HEK293 (cell line): ENCODE results near the gene ACTN3.

Experiments
- EGR2 ChIP-seq: fragments of 450-650 bp; formaldehyde crosslinking; IDR thresholded peaks from 2 replicates; pipeline ENCODE4 v1.5.1; 2016; ENCODE audit warnings: low read depth, missing biosample characterization, missing genetic modification characterization
- FEZF1 ChIP-seq: fragments of 450-650 bp; formaldehyde crosslinking; IDR thresholded peaks from 2 replicates; pipeline ENCODE4 v1.5.1; 2016; ENCODE audit warnings: missing biosample characterization, missing genetic modification characterization
- HOXA7 ChIP-seq: sonication (generic); formaldehyde crosslinking; IDR thresholded peaks from 2 replicates; pipeline ENCODE4 v1.8.1; 2022; ENCODE audit warnings: missing genetic modification reagents, borderline replicate concordance
- SCRT2 ChIP-seq: fragments of 450-650 bp; formaldehyde crosslinking; IDR thresholded peaks from 2 replicates; pipeline ENCODE4 v1.5.1; 2016; ENCODE audit warnings: missing biosample characterization, missing genetic modification characterization
- ZBTB21 ChIP-seq: fragments of 450-650 bp; formaldehyde crosslinking; IDR thresholded peaks from 2 replicates; pipeline ENCODE4 v1.5.1; 2017; ENCODE audit warnings: missing biosample characterization, missing genetic modification characterization
- ZEB2 ChIP-seq: fragments of 450-650 bp; formaldehyde crosslinking; IDR thresholded peaks from 2 replicates; pipeline ENCODE4 v1.5.1; 2016; ENCODE audit warnings: missing biosample characterization, missing genetic modification characterization
- ZFP41 ChIP-seq: fragments of 450-650 bp; formaldehyde crosslinking; IDR thresholded peaks from 2 replicates; pipeline ENCODE4 v1.5.1; 2016; ENCODE audit warnings: missing biosample characterization, missing genetic modification characterization, borderline replicate concordance
- ZFP69B ChIP-seq: fragments of 450-650 bp; formaldehyde crosslinking; IDR thresholded peaks from 2 replicates; pipeline ENCODE4 v1.5.1; 2016; ENCODE audit warnings: missing biosample characterization, missing genetic modification characterization
- ZIC2 ChIP-seq: fragments of 450-650 bp; formaldehyde crosslinking; IDR thresholded peaks from 2 replicates; pipeline ENCODE4 v1.5.1; 2016; ENCODE audit warnings: missing biosample characterization, missing genetic modification characterization
- ZNF133 ChIP-seq: fragments of 450-650 bp; formaldehyde crosslinking; IDR thresholded peaks from 2 replicates; pipeline ENCODE4 v1.5.1; 2016; ENCODE audit warnings: missing biosample characterization, missing genetic modification characterization
- ZNF175 ChIP-seq: fragments of 450-650 bp; formaldehyde crosslinking; IDR thresholded peaks from 2 replicates; pipeline ENCODE4 v1.5.1; 2016; ENCODE audit warnings: missing biosample characterization, missing genetic modification characterization
- ZNF23 ChIP-seq: fragments of 450-650 bp; formaldehyde crosslinking; IDR thresholded peaks from 2 replicates; pipeline ENCODE4 v1.5.1; 2016; ENCODE audit warnings: missing biosample characterization, missing genetic modification characterization, borderline replicate concordance
- ZNF266 ChIP-seq: fragments of 450-650 bp; formaldehyde crosslinking; IDR thresholded peaks from 2 replicates; pipeline ENCODE4 v1.5.1; 2016; ENCODE audit warnings: missing biosample characterization, missing genetic modification characterization, low read depth
- ZNF354C ChIP-seq: fragments of 450-650 bp; formaldehyde crosslinking; IDR thresholded peaks from 2 replicates; pipeline ENCODE4 v1.5.1; 2016; ENCODE audit warnings: missing biosample characterization, missing genetic modification characterization, low read depth, borderline replicate concordance
- ZNF48 ChIP-seq: fragments of 450-650 bp; formaldehyde crosslinking; IDR thresholded peaks from 2 replicates; pipeline ENCODE4 v1.5.1; 2016; ENCODE audit warnings: missing biosample characterization, missing genetic modification characterization
- ZNF521 ChIP-seq: fragments of 450-650 bp; formaldehyde crosslinking; IDR thresholded peaks from 2 replicates; pipeline ENCODE4 v1.5.1; 2017; ENCODE audit warnings: missing biosample characterization, mild to moderate bottlenecking, missing genetic modification characterization
- ZNF544 ChIP-seq: fragments of 450-650 bp; formaldehyde crosslinking; IDR thresholded peaks from 2 replicates; pipeline ENCODE4 v1.5.0; 2017; ENCODE audit warnings: missing biosample characterization, missing genetic modification characterization
- ZNF624 ChIP-seq: fragments of 450-650 bp; formaldehyde crosslinking; IDR thresholded peaks from 2 replicates; pipeline ENCODE4 v1.5.1; 2017; ENCODE audit warnings: missing biosample characterization, missing genetic modification characterization
- ZNF626 ChIP-seq: fragments of 450-650 bp; sonication (Bioruptor Pico); formaldehyde crosslinking; IDR thresholded peaks from 2 replicates; pipeline ENCODE4 v1.5.1; 2018; ENCODE audit warnings: missing biosample characterization, missing genetic modification characterization, inconsistent platforms
- ZNF658 ChIP-seq: fragments of 450-650 bp; formaldehyde crosslinking; IDR thresholded peaks from 2 replicates; pipeline ENCODE4; 2016; ENCODE audit warnings: missing biosample characterization, missing genetic modification characterization
- ZNF747 ChIP-seq: fragments of 450-650 bp; formaldehyde crosslinking; IDR thresholded peaks from 2 replicates; pipeline ENCODE4 v1.5.1; 2016; ENCODE audit warnings: missing biosample characterization, missing genetic modification characterization
- ZNF777 ChIP-seq: fragments of 450-650 bp; formaldehyde crosslinking; IDR thresholded peaks from 2 replicates; pipeline ENCODE4 v1.5.1; 2017; ENCODE audit warnings: missing biosample characterization, missing genetic modification characterization, borderline replicate concordance
- ZXDB ChIP-seq: fragments of 450-650 bp; formaldehyde crosslinking; IDR thresholded peaks from 2 replicates; pipeline ENCODE4 v1.5.1; 2016; ENCODE audit warnings: missing biosample characterization, missing genetic modification characterization
- TF ChIP-seq, protein P1 (sequence below): fragments of 450-650 bp; formaldehyde crosslinking; IDR thresholded peaks from 2 replicates; pipeline ENCODE4 v1.5.1; 2016; ENCODE audit warnings: missing biosample characterization, missing genetic modification characterization
- TF ChIP-seq, protein P2 (sequence below): fragments of 450-650 bp; formaldehyde crosslinking; IDR thresholded peaks from 2 replicates; pipeline ENCODE4 v1.5.1; 2016; ENCODE audit warnings: missing biosample characterization, missing genetic modification characterization
- TF ChIP-seq, protein P3 (sequence below): fragments of 450-650 bp; formaldehyde crosslinking; IDR thresholded peaks from 2 replicates; pipeline ENCODE4 v1.5.1; 2017; ENCODE audit warnings: missing biosample characterization, mild to moderate bottlenecking, missing genetic modification characterization, moderate library complexity
- TF ChIP-seq, protein P4 (sequence below): fragments of 450-650 bp; formaldehyde crosslinking; IDR thresholded peaks from 2 replicates; pipeline ENCODE4 v1.5.1; 2016; ENCODE audit warnings: missing biosample characterization, missing genetic modification characterization
- TF ChIP-seq, protein P5 (sequence below): fragments of 450-650 bp; IDR thresholded peaks from 2 replicates; pipeline ENCODE4 v1.5.1; 2018; ENCODE audit warnings: missing biosample characterization, mild to moderate bottlenecking, missing genetic modification characterization
- TF ChIP-seq, protein P6 (sequence below): fragments of 450-650 bp; formaldehyde crosslinking; IDR thresholded peaks from 2 replicates; pipeline ENCODE4 v1.5.1; 2016; ENCODE audit warnings: missing biosample characterization, missing genetic modification characterization

ACTN3 gene

DNA sequence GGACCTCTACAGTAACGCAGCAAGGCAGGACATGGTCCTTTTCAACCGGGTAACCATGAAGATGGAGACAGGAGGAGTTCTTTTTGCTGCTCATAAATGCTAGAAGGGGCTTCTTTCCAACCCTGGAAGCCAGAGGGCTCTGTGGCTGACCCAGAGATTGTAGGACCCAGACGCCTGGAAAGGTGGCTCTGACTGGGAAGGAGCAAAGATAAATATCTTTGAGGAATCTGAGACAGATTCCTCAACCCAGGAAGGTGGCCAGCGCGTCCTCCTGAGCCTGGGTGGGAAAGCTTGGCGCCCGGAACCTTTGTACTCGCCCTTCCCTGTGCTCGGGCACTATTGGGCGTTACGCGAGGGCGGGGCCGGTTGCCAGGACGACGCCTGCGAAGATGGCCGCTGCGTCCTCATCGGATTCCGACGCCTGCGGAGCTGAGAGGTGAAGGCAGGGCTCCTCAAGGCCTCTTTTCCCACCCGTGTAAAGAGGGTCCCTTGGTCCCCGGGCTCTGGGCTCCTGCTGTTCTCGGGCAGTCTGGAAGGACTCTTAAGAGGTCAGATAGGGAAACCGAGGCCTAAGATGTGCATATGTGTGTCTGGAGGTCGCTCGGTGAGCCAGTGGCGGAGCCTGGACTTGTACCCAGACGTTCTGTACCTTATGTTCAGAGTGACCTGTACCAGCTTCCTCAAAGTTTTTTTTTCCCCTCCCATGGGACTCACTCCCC lies 36.3 kb upstream of the ACTN3 start, which contains the start of gene BBS1 (continued):
- TF ChIP-seq, protein P1, sequence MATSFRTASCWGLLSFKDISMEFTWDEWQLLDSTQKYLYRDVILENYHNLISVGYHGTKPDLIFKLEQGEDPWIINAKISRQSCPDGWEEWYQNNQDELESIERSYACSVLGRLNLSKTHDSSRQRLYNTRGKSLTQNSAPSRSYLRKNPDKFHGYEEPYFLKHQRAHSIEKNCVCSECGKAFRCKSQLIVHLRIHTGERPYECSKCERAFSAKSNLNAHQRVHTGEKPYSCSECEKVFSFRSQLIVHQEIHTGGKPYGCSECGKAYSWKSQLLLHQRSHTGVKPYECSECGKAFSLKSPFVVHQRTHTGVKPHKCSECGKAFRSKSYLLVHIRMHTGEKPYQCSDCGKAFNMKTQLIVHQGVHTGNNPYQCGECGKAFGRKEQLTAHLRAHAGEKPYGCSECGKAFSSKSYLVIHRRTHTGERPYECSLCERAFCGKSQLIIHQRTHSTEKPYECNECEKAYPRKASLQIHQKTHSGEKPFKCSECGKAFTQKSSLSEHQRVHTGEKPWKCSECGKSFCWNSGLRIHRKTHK (tag by site-specific recombination), result no peak
- TF ChIP-seq ZXDB (tag by site-specific recombination) (peak; percentile 67), ZNF133 (tag by site-specific recombination) (no peak), ZNF626 (tag by site-specific recombination) (no peak), EGR2 (tag by site-specific recombination) (no peak), ZNF23 (tag by site-specific recombination) (no peak), ZFP69B (tag by site-specific recombination) (no peak), SCRT2 (tag by site-specific recombination) (no peak), ZNF544 (tag by site-specific recombination) (no peak), ZNF624 (tag by site-specific recombination) (no peak), ZNF747 (tag by site-specific recombination) (no peak), ZNF658 (tag by site-specific recombination) (no peak), ZFP41 (tag by site-specific recombination) (no peak), ZIC2 (tag by site-specific recombination) (no peak), ZNF354C (tag by site-specific recombination) (no peak), FEZF1 (tag by site-specific recombination) (no peak), HOXA7 (CRISPR knock-in tag) (no peak), ZNF48 (tag by site-specific recombination) (no peak), ZNF777 (tag by site-specific recombination) (no peak), ZNF521 (tag by site-specific recombination) (no peak), ZNF175 (tag by site-specific recombination) (no peak), ZNF266 (tag by site-specific recombination) (no peak), ZEB2 (tag by site-specific recombination) (no peak), ZBTB21 (tag by site-specific recombination) (no peak)
- TF ChIP-seq, protein P2, sequence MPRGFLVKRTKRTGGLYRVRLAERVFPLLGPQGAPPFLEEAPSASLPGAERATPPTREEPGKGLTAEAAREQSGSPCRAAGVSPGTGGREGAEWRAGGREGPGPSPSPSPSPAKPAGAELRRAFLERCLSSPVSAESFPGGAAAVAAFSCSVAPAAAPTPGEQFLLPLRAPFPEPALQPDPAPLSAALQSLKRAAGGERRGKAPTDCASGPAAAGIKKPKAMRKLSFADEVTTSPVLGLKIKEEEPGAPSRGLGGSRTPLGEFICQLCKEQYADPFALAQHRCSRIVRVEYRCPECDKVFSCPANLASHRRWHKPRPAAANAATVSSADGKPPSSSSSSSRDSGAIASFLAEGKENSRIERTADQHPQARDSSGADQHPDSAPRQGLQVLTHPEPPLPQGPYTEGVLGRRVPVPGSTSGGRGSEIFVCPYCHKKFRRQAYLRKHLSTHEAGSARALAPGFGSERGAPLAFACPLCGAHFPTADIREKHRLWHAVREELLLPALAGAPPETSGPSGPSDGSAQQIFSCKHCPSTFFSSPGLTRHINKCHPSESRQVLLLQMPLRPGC (tag by site-specific recombination), result 0 out of 2 replicates have a peak, but pooled peaks have one; percentile 52
- TF ChIP-seq, protein P3, sequence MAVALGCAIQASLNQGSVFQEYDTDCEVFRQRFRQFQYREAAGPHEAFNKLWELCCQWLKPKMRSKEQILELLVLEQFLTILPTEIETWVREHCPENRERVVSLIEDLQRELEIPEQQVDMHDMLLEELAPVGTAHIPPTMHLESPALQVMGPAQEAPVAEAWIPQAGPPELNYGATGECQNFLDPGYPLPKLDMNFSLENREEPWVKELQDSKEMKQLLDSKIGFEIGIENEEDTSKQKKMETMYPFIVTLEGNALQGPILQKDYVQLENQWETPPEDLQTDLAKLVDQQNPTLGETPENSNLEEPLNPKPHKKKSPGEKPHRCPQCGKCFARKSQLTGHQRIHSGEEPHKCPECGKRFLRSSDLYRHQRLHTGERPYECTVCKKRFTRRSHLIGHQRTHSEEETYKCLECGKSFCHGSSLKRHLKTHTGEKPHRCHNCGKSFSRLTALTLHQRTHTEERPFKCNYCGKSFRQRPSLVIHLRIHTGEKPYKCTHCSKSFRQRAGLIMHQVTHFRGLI, result no peak
- TF ChIP-seq, protein P4, sequence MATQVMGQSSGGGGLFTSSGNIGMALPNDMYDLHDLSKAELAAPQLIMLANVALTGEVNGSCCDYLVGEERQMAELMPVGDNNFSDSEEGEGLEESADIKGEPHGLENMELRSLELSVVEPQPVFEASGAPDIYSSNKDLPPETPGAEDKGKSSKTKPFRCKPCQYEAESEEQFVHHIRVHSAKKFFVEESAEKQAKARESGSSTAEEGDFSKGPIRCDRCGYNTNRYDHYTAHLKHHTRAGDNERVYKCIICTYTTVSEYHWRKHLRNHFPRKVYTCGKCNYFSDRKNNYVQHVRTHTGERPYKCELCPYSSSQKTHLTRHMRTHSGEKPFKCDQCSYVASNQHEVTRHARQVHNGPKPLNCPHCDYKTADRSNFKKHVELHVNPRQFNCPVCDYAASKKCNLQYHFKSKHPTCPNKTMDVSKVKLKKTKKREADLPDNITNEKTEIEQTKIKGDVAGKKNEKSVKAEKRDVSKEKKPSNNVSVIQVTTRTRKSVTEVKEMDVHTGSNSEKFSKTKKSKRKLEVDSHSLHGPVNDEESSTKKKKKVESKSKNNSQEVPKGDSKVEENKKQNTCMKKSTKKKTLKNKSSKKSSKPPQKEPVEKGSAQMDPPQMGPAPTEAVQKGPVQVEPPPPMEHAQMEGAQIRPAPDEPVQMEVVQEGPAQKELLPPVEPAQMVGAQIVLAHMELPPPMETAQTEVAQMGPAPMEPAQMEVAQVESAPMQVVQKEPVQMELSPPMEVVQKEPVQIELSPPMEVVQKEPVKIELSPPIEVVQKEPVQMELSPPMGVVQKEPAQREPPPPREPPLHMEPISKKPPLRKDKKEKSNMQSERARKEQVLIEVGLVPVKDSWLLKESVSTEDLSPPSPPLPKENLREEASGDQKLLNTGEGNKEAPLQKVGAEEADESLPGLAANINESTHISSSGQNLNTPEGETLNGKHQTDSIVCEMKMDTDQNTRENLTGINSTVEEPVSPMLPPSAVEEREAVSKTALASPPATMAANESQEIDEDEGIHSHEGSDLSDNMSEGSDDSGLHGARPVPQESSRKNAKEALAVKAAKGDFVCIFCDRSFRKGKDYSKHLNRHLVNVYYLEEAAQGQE (tag by site-specific recombination), result 0 out of 2 replicates have a peak, but pooled peaks have one; percentile 14
- TF ChIP-seq, protein P5, sequence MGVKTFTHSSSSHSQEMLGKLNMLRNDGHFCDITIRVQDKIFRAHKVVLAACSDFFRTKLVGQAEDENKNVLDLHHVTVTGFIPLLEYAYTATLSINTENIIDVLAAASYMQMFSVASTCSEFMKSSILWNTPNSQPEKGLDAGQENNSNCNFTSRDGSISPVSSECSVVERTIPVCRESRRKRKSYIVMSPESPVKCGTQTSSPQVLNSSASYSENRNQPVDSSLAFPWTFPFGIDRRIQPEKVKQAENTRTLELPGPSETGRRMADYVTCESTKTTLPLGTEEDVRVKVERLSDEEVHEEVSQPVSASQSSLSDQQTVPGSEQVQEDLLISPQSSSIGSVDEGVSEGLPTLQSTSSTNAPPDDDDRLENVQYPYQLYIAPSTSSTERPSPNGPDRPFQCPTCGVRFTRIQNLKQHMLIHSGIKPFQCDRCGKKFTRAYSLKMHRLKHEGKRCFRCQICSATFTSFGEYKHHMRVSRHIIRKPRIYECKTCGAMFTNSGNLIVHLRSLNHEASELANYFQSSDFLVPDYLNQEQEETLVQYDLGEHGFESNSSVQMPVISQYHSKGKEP (tag by site-specific recombination), result no peak
- TF ChIP-seq, protein P6, sequence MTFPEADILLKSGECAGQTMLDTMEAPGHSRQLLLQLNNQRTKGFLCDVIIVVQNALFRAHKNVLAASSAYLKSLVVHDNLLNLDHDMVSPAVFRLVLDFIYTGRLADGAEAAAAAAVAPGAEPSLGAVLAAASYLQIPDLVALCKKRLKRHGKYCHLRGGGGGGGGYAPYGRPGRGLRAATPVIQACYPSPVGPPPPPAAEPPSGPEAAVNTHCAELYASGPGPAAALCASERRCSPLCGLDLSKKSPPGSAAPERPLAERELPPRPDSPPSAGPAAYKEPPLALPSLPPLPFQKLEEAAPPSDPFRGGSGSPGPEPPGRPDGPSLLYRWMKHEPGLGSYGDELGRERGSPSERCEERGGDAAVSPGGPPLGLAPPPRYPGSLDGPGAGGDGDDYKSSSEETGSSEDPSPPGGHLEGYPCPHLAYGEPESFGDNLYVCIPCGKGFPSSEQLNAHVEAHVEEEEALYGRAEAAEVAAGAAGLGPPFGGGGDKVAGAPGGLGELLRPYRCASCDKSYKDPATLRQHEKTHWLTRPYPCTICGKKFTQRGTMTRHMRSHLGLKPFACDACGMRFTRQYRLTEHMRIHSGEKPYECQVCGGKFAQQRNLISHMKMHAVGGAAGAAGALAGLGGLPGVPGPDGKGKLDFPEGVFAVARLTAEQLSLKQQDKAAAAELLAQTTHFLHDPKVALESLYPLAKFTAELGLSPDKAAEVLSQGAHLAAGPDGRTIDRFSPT (tag by site-specific recombination), result no peak
